Fibroblast of skin of right biceps (primary cell): Measurements from ENCODE around the gene HGD.
"Not testable (repeated sequence)": the region's sequence is repeated elsewhere in the genome, so short reads cannot be mapped to it uniquely, and the experiment has no call there.

Experiments
- DNase-seq: peaks from one replicate; pipeline ENCODE4 v3.0.0-alpha.2; 2013

HGD gene

GRCh38 chr3:120636795-120637401 lies 45.1 kb downstream of the HGD start:
- DNase-seq = no peak

GRCh38 chr3:120634539-120634938 lies 47.5 kb downstream of the HGD start:
- no peak for DNase-seq

- no peak for DNase-seq
Measured at GRCh38 chr3:120625159-120625586, 56.9 kb downstream of the HGD start.

- no peak for DNase-seq
Measured at GRCh38 chr3:120623727-120624093, 58.3 kb downstream of the HGD start.

- peak; percentile 63 for DNase-seq
Measured at GRCh38 chr3:120622870-120623726, 58.9 kb downstream of the HGD start.

- no peak for DNase-seq
Measured at GRCh38 chr3:120622457-120622856, 59.6 kb downstream of the HGD start.

GRCh38 chr3:120616745-120617144 lies 65.3 kb downstream of the HGD start:
- DNase-seq = not testable (repeated sequence)

GRCh38 chr3:120615847-120616609 lies 66.0 kb downstream of the HGD start:
- DNase-seq = peak; percentile 89

GRCh38 chr3:120614765-120615164 lies 67.3 kb downstream of the HGD start:
- DNase-seq = no peak

GRCh38 chr3:120608506-120608905 lies 73.5 kb downstream of the HGD start:
- no peak for DNase-seq

- DNase-seq = no peak
Measured at GRCh38 chr3:120604784-120605183, 77.3 kb downstream of the HGD start.

- DNase-seq = no peak
Measured at GRCh38 chr3:120604382-120604781, 77.7 kb downstream of the HGD start.

GRCh38 chr3:120602682-120603081 lies 79.4 kb downstream of the HGD start:
- DNase-seq = no peak

- DNase-seq = no peak
Measured at GRCh38 chr3:120601554-120601953, 80.5 kb downstream of the HGD start.

GRCh38 chr3:120599211-120599610 lies 82.8 kb downstream of the HGD start:
- DNase-seq = no peak

- DNase-seq = no peak
Measured at GRCh38 chr3:120597445-120598049, 84.5 kb downstream of the HGD start.

- no peak for DNase-seq
Measured at GRCh38 chr3:120596853-120597223, 85.2 kb downstream of the HGD start.

- peak; percentile 99 for DNase-seq
Measured at GRCh38 chr3:120596116-120596852, 85.8 kb downstream of the HGD start, which contains the start of gene NDUFB4. Gene NDUFB4, plus strand, starts transcription at chr3:120596336. Its CDS starts 24 bp downstream, at chr3:120596360.

GRCh38 chr3:120595788-120596115 lies 86.3 kb downstream of the HGD start:
- no peak for DNase-seq

- no peak for DNase-seq
Measured at GRCh38 chr3:120587332-120587975, 94.6 kb downstream of the HGD start.
